Parathyroid adenoma (tissue), 2 donors: ENCODE measurements around the gene RFTN1.
A peak's percentile ranks its signal among the peaks of the same experiment; 100 is the strongest.

ENCODE experiments used
- H2AFZ ChIP-seq: fragments of 300-600 bp; sonication (generic); one replicate; pipeline ENCODE4 v1.7.0; 2017; ENCODE audit warnings: antibody characterized with exemption, mild to moderate bottlenecking
- H3K27ac ChIP-seq: fragments of 300-600 bp; sonication (generic); one replicate; pipeline ENCODE4 v1.7.0; 2017
- H3K27me3 ChIP-seq: fragments of 300-600 bp; sonication (generic); one replicate; pipeline ENCODE4 v1.7.0; 2017; ENCODE audit warnings: low read length; ENCODE audit not compliant: control insufficient read depth, insufficient read depth
- H3K36me3 ChIP-seq: fragments of 300-600 bp; sonication (generic); one replicate; pipeline ENCODE4 v1.7.0; 2017; ENCODE audit warnings: low read length; ENCODE audit not compliant: control insufficient read depth, insufficient read depth
- H3K4me1 ChIP-seq: fragments of 300-600 bp; sonication (generic); one replicate; pipeline ENCODE4 v1.7.0; 2017; ENCODE audit warnings: control low read depth
- H3K4me2 ChIP-seq: fragments of 300-600 bp; sonication (generic); one replicate; pipeline ENCODE4 v1.7.0; 2017; ENCODE audit warnings: low read length
- H3K4me3 ChIP-seq: fragments of 300-600 bp; sonication (generic); one replicate; pipeline ENCODE4 v1.7.0; 2017; ENCODE audit warnings: low read depth, low read length
- H3K79me2 ChIP-seq: fragments of 300-600 bp; sonication (generic); one replicate; pipeline ENCODE4 v1.7.0; 2017; ENCODE audit warnings: control low read depth
- H3K9ac ChIP-seq: fragments of 300-600 bp; sonication (generic); one replicate; pipeline ENCODE4 v1.7.0; 2017; ENCODE audit warnings: mild to moderate bottlenecking
- H3K9me3 ChIP-seq: fragments of 300-600 bp; sonication (generic); one replicate; pipeline ENCODE4 v1.7.0; 2017; ENCODE audit warnings: low read length; ENCODE audit not compliant: control insufficient read depth
- CTCF ChIP-seq: fragments of 300-600 bp; sonication (generic); IDR thresholded peaks from one replicate; pipeline ENCODE4 v1.7.0; 2017; ENCODE audit warnings: antibody characterized with exemption, mild to moderate bottlenecking
- donor health status: primary hyperparathyroidism.

Gene RFTN1

GRCh38 chr3:16551342-16551976, 38.0 kb upstream of the RFTN1 start:
- Histone ChIP-seq H3K79me2 (no peaks in the 10 kb centered on the region), H3K9me3 (no peaks in the 10 kb centered on the region), H3K36me3 (no peaks in the 10 kb centered on the region), H3K4me2 (no peak overlapping the region), H3K27ac (no peak overlapping the region), H3K9ac (no peak overlapping the region), H2AFZ (no peak overlapping the region), H3K4me3 (no peak overlapping the region), H3K27me3 (no peaks in the 10 kb centered on the region), H3K4me1 (peaks cover 7% of the 10 kb centered on the region)
- no peak for TF ChIP-seq CTCF

- TF ChIP-seq CTCF: peak; percentile 84
- no peak overlapping the region for H3K9ac ChIP-seq
- H3K4me2 ChIP-seq: peak overlapping the region; percentile 42
- peaks cover 7% of the 10 kb centered on the region for H3K4me1 ChIP-seq
- no peaks in the 10 kb centered on the region for H3K27me3 ChIP-seq
- peak overlapping the region; percentile 35 for H2AFZ ChIP-seq
- no peaks in the 10 kb centered on the region for H3K36me3 ChIP-seq
- no peak overlapping the region for H3K27ac ChIP-seq
- H3K4me3 ChIP-seq: no peak overlapping the region
- no peaks in the 10 kb centered on the region for H3K9me3 ChIP-seq
- H3K79me2 ChIP-seq: no peaks in the 10 kb centered on the region
Measured at GRCh38 chr3:16550676-16551341, 37.3 kb upstream of the RFTN1 start.

- Histone ChIP-seq H3K4me2 (peak overlapping the region; percentile 42), H3K27ac (no peak overlapping the region), H3K9me3 (no peaks in the 10 kb centered on the region), H3K27me3 (no peaks in the 10 kb centered on the region), H3K9ac (no peak overlapping the region), H3K4me3 (no peak overlapping the region), H3K36me3 (no peaks in the 10 kb centered on the region), H2AFZ (peak overlapping the region; percentile 35), H3K4me1 (peaks cover 5% of the 10 kb centered on the region), H3K79me2 (no peaks in the 10 kb centered on the region)
- no peak for TF ChIP-seq CTCF
Measured at GRCh38 chr3:16550305-16550675, 36.8 kb upstream of the RFTN1 start.

- no peaks in the 10 kb centered on the region for H3K27me3 ChIP-seq
- TF ChIP-seq CTCF: no peak
Measured at GRCh38 chr3:16548721-16549120, 35.2 kb upstream of the RFTN1 start.

More at GRCh38 chr3:16548721-16549120, 35.2 kb upstream of the RFTN1 start:
- Histone ChIP-seq H3K9me3 (no peaks in the 10 kb centered on the region), H3K27ac (no peak overlapping the region), H3K79me2 (no peaks in the 10 kb centered on the region), H3K9ac (no peak overlapping the region), H3K4me2 (no peak overlapping the region), H3K4me1 (no peaks in the 10 kb centered on the region), H3K36me3 (no peaks in the 10 kb centered on the region), H3K4me3 (no peak overlapping the region), H2AFZ (no peak overlapping the region)
